Mucosa of rectum (tissue), 2 donors: ENCODE data around the gene PNLIP.

Experiments
- H3K27ac ChIP-seq, 2 donors: one replicate each; pipeline ENCODE4 v1.7.0; 2013; ENCODE audit warnings: inconsistent platforms in 2 of 2, low read depth in 2 of 2, low read length in 2 of 2
- H3K27me3 ChIP-seq, 2 donors: one replicate each; pipeline ENCODE4 v1.7.0; 2013; ENCODE audit warnings: low read length in 2 of 2; ENCODE audit not compliant: control insufficient read depth in 2 of 2, insufficient read depth in 2 of 2
- H3K36me3 ChIP-seq, 2 donors: one replicate each; pipeline ENCODE4 v1.7.0; 2013; ENCODE audit warnings: low read length in 2 of 2; ENCODE audit not compliant: control insufficient read depth in 2 of 2, insufficient read depth in 2 of 2
- H3K4me1 ChIP-seq, 2 donors: one replicate each; pipeline ENCODE4 v1.7.0; 2013; ENCODE audit warnings: low read length in 2 of 2, mild to moderate bottlenecking in 1 of 2; ENCODE audit not compliant: control insufficient read depth in 2 of 2, insufficient read depth in 2 of 2
- H3K4me3 ChIP-seq, 2 donors: one replicate each; pipeline ENCODE4 v1.7.0; 2013; ENCODE audit warnings: low read length in 2 of 2
- H3K9ac ChIP-seq, 2 donors: one replicate each; pipeline ENCODE4 v1.7.0; 2013; ENCODE audit warnings: low read length in 2 of 2, low read depth in 1 of 2, mild to moderate bottlenecking in 1 of 2
- H3K9me3 ChIP-seq, 2 donors: one replicate each; pipeline ENCODE4 v1.7.0; 2013; ENCODE audit warnings: low read length in 2 of 2; ENCODE audit not compliant: control insufficient read depth in 2 of 2
- donor health status: healthy.
- donor health status: Normal muscosa, but diverticular disease.

The PNLIP gene

DNA sequence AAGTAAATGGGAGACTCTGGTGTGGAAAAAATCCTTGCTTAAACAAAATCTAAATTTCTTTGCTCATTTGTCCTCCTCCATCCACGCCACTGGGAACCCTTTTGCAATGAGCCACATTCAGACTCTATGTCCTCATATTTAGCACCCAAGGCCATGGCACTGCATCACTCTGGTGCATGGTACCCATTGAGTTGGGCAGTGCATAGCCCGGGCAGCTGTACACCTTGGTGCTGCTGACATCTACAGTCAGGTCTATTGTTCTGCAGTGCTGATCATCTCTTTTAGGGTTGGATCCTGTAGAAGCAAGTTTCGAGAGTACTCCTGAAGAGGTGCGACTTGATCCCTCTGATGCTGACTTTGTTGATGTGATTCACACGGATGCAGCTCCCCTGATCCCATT is 51.8 kb downstream of the PNLIP start:
- H3K9me3 ChIP-seq, result no peaks in the 10 kb centered on the region
- no peaks in the 10 kb centered on the region for H3K4me1 ChIP-seq
- no peak overlapping the region for H3K27ac ChIP-seq
- no peak overlapping the region for H3K4me3 ChIP-seq
- H3K9ac ChIP-seq, result no peak overlapping the region
- H3K36me3 ChIP-seq, result no peaks in the 10 kb centered on the region
- no peaks in the 10 kb centered on the region for H3K27me3 ChIP-seq

DNA sequence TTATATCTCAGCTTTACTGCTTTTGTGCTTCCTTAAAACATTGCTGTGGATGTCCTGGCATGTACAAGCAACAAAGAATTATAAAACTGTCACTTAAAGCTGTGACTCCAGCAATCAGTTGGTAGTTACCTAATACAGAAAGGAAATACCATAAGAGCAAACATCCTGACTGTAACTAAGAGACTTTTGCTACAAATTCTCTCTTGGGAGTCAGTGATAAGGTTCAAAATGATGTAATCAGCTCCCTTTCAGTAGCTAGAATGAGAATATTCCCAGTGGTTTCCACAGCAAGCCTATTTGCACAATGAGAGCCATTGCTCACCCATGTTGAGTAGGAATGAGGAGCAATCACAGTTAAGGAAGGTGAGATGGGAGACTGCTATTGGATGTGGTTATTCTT is 52.6 kb downstream of the PNLIP start:
- Histone ChIP-seq H3K27me3 (no peaks in the 10 kb centered on the region), H3K4me3 (no peak overlapping the region), H3K4me1 (no peaks in the 10 kb centered on the region), H3K9ac (no peak overlapping the region), H3K36me3 (no peaks in the 10 kb centered on the region), H3K27ac (no peak overlapping the region), H3K9me3 (no peaks in the 10 kb centered on the region)

DNA sequence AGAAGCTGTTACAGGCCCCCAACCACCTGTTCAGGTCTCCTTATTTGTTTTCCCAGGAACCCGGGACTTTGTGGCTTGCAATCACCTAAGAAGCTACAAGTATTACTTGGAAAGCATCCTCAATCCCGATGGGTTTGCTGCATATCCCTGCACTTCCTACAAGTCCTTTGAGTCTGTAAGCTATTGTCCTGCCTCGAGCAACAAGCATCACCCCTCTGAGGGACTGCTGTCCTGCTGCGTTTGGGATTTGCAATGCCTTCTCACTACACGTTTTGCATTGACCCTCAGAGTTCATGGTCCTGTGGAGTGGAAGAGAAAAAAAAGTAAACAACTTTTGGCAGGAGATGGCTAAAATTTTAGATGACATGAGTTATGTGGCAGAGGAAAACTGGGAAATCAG is 54.3 kb downstream of the PNLIP start:
- no peak overlapping the region for H3K4me3 ChIP-seq
- H3K27ac ChIP-seq, result no peak overlapping the region
- no peak overlapping the region for H3K9ac ChIP-seq
- no peaks in the 10 kb centered on the region for H3K36me3 ChIP-seq
- no peaks in the 10 kb centered on the region for H3K27me3 ChIP-seq
- H3K9me3 ChIP-seq, result no peaks in the 10 kb centered on the region
- no peaks in the 10 kb centered on the region for H3K4me1 ChIP-seq

DNA sequence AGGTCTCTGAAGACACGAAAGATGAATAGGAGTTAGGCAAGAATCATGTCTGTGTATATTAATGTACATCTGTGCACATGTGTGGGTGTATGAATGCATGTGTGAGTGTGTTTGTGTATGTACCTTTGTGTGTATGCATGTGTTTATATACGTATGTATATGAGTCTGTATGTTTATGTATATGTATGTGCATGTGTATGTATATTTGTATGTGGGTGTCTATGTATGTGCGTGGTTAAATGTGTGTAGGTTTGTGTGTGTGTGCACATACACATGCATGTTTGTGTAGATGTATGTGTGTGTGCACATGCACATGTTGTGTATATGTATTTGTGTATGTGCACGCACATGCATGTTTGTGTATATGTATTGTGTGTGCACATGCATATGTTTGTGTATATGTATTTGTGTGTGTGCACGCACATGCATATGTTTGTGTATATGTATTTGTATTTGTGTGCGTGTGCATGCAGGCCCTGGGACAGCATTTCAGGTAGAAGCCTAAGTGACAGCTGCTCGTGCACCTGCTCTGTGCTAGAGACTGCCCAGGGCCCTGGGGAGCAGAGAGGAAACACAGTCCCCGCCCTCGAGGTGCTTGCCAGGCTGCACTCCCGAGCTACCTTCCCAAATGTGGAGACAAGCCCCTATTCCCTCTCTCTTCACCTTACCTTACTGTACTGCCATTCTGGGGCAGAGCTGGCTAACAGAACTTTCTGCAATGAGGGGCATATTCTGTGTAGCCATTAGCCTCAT is 57.1 kb downstream of the PNLIP start:
- no peaks in the 10 kb centered on the region for H3K36me3 ChIP-seq
- no peak overlapping the region for H3K27ac ChIP-seq
- H3K4me1 ChIP-seq, result no peaks in the 10 kb centered on the region
- no peak overlapping the region for H3K9ac ChIP-seq
- H3K9me3 ChIP-seq, result no peaks in the 10 kb centered on the region
- H3K27me3 ChIP-seq, result no peaks in the 10 kb centered on the region
- no peak overlapping the region for H3K4me3 ChIP-seq

DNA sequence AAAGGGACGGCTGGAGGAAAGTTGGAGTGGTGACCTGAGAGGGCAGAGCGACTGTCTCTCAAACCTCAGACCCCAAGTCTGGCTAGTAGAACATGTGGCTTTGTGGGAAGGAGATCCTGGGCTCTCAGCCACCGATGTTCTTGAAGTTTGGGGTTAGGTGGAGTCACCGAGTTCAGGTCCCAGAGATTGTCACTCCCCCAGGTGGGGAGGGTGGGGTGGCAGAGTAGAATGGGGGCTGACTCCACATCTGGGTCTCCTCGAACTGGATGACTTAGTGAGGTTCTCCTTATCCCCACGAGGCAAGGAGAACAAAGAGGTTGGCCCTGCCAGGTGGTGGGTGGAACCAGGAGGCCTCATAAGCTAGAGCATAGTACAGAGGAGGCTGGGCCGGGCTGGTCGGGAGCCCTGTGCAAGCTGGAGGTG is 60.3 kb downstream of the PNLIP start:
- H3K27me3 ChIP-seq, result no peaks in the 10 kb centered on the region
- H3K9me3 ChIP-seq, result no peaks in the 10 kb centered on the region
- H3K36me3 ChIP-seq, result no peaks in the 10 kb centered on the region
- peaks cover 0 to 4% of the 10 kb centered on the region in 2 donors for H3K4me1 ChIP-seq
- H3K9ac ChIP-seq, result no peak overlapping the region
- no peak overlapping the region for H3K4me3 ChIP-seq
- no peak overlapping the region for H3K27ac ChIP-seq

DNA sequence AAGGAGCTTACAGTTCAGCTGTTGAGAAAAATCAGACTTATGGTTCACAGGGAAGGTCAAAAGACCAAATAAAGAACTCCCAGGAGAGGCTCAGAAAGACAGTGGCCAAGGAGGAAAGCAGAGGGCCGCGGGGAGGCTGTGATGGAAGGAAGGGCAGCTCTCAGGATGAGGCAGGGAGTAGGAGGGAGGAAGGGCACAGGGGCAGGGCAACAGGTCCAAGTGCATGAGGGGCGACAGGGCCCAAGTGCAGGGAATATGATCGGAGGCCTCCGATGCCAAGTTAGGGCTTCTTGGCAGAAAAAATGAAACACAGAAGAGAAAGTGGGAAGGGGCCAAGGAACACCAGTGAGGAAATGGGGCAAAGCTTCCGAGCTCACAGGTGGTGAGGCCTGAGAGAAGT is 61.6 kb downstream of the PNLIP start:
- Histone ChIP-seq H3K9ac (no peak overlapping the region), H3K27ac (no peak overlapping the region)

DNA sequence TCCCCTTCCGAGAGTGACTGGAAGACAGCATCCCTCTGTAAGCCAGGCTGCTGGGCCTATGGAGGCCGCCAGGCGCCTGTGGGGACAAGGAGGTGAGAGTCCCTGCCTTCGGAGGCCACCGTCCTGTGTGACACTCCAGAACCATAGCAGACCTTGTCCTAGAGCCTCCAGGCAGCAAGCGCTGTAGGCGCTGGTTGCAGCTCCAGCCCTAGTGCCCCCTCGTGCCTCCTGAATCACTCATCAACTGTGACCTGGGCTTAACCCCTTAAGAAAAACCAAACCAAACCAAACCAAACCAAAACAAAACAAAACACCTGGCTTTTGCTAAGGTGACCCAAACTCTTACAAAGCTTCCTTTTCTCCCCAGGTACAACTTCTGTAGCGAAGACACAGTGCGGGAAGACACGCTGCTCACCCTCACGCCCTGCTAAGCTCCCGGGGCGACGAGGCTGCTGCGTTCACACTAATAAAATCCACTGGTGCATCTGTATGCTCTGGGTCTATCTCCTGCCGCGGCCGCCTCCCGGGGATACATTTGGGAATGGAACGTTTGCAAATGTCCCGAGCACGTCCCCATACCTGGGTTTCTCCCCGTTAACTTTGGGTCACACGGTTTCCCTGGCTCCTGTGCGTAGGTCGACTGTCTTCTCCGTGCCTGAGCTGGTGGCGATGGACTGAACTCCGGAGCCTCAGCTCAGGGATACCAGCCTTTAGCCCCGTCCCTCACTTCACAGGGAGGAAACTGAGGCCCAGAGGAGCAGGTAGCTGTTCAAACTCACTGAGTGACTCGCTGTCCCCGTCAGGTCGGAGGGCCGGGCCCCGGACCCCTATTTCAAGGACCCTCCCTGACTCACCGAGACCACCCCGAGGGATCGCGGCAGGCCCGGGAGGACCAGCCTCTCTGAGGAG is 63.2 kb downstream of the PNLIP start:
- peak overlapping the region; percentile 38 to 58 for H3K27ac ChIP-seq
- no peaks in the 10 kb centered on the region for H3K27me3 ChIP-seq
- peak overlapping the region; percentile 70 to 84 for H3K9ac ChIP-seq
- H3K4me1 ChIP-seq, result peaks cover 0 to 4% of the 10 kb centered on the region in 2 donors
- peak overlapping the region; percentile 78 to 81 for H3K4me3 ChIP-seq
- no peaks in the 10 kb centered on the region for H3K36me3 ChIP-seq
- H3K9me3 ChIP-seq, result no peaks in the 10 kb centered on the region

More for the DNA sequence above, 61.6 kb downstream of the PNLIP start:
- Histone ChIP-seq H3K9me3 (no peaks in the 10 kb centered on the region), H3K27me3 (no peaks in the 10 kb centered on the region), H3K4me1 (peaks cover 0 to 4% of the 10 kb centered on the region in 2 donors), H3K36me3 (no peaks in the 10 kb centered on the region), H3K4me3 (no peak overlapping the region)

DNA sequence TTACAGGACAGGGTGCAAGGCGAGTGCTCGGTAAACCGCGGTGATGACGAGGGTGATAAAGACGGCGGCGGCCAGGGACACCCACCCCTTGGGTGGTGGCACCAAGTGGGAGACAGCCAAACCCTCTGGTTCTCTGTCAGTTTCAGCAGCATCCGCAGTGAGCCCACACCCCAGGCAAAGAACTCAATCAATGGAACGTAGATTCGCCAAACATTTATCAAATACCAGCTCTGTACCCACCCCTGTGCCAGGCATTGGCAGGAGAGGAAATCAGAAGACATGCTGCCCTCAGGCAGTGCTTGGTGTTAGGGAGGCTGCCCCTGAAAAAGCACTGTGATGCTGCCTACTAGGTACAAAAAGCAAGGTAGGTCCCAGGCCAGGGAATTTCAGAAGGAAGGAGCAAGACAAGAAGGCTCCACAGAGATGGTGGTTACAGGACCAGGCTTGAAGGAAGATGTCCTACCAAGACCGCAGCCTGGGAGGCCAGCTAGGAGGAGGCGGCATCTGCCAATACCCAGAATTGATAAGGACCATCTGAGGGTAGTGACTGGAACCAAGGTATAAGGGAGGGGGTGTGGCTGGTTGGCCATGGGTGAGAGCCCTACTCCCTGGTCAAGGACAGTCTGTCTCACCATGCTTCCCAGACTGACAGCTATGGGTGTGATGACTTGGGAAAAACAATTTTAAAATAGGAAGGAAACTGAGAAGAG is 64.9 kb downstream of the PNLIP start:
- H3K27me3 ChIP-seq, result no peaks in the 10 kb centered on the region
- peaks cover 0 to 4% of the 10 kb centered on the region in 2 donors for H3K4me1 ChIP-seq
- H3K4me3 ChIP-seq, result no peak overlapping the region
- no peak overlapping the region for H3K9ac ChIP-seq
- no peak overlapping the region for H3K27ac ChIP-seq
- H3K9me3 ChIP-seq, result no peaks in the 10 kb centered on the region
- no peaks in the 10 kb centered on the region for H3K36me3 ChIP-seq

DNA sequence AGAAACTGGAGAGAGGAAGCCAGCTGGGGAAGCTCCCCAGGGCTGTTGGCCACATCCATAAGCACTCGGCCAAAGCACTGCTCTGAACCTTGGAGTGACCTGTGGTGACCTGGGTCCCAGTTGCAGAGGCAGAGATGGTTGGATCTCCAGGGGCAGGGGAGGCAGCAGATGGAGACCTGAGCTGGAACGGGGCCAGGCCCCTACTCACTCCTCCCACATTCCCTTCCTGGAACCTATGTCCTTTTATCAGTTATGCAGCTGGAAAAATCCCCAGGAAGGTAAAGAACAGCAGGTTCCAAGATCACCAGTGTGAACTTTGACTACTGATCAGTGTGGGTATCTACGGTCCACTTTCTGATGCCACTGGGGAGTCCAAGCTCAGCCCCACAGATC is 65.4 kb downstream of the PNLIP start:
- no peaks in the 10 kb centered on the region for H3K36me3 ChIP-seq
- H3K9ac ChIP-seq, result no peak overlapping the region
- peaks cover 0 to 4% of the 10 kb centered on the region in 2 donors for H3K4me1 ChIP-seq
- no peaks in the 10 kb centered on the region for H3K27me3 ChIP-seq
- no peak overlapping the region for H3K4me3 ChIP-seq
- no peaks in the 10 kb centered on the region for H3K9me3 ChIP-seq
- no peak overlapping the region for H3K27ac ChIP-seq
